Breast epithelium (tissue), 4 donors: ENCODE measurements around the gene CHPT1. TPM values are rescaled to one million over a fixed set of nuclear protein-coding genes. Genes with fewer than 3 reads are reported as not detected.
"Not testable (repeated sequence)": the region's sequence is repeated elsewhere in the genome, so short reads cannot be mapped to it uniquely, and the experiment has no call there.

ENCODE experiments used
- DNase-seq, 2 donors: peaks; one replicate each; pipeline ENCODE4 v3.0.0-alpha.2; 2019; ENCODE audit warnings: low spot score in 2 of 2
- H3K27ac ChIP-seq, 2 donors: fragments of 200-600 bp; sonication (generic) in 1 of 2; one replicate each; pipeline ENCODE4 v1.5.1; 2016 to 2019; ENCODE audit warnings: mild to moderate bottlenecking in 1 of 2
- H3K27me3 ChIP-seq, 2 donors: fragments of 200-600 bp; sonication (generic) in 1 of 2; one replicate each; pipeline versions ENCODE4 v1.5.1 to v1.6.0; 2017 to 2019; ENCODE audit warnings: control low read depth in 1 of 2, mild to moderate bottlenecking in 1 of 2
- H3K36me3 ChIP-seq: fragments of 200-600 bp; one replicate; pipeline ENCODE4 v1.5.1; 2019
- H3K4me1 ChIP-seq, 2 donors: fragments of 200-600 bp; sonication (generic); one replicate each; pipeline ENCODE4 v1.5.1; 2016 to 2019; ENCODE audit warnings: control low read depth in 1 of 2
- H3K4me3 ChIP-seq, 3 donors: fragments of 200-600 bp; sonication (generic); 1 replicate in 2 of 3; 2 replicates in 1 of 3; pipeline ENCODE4 v1.5.1; 2016 to 2019; ENCODE audit warnings: mild to moderate bottlenecking in 3 of 3, moderate library complexity in 2 of 3
- H3K9me3 ChIP-seq, 2 donors: fragments of 200-600 bp; sonication (generic) in 1 of 2; one replicate each; pipeline ENCODE4 v1.5.1; 2016 to 2019; ENCODE audit warnings: control low read depth in 1 of 2
- POLR2A ChIP-seq: fragments of 450-650 bp; IDR thresholded peaks from one replicate; pipeline ENCODE4 v1.6.1; 2016; ENCODE audit warnings: antibody characterized with exemption, mild to moderate bottlenecking, moderate library complexity
- POLR2AphosphoS5 ChIP-seq, 3 donors: sonication (generic); formaldehyde crosslinking; IDR thresholded peaks; one replicate each; pipeline ENCODE4 v1.6.1; 2017; ENCODE audit warnings: antibody characterized with exemption in 3 of 3
- intact Hi-C: fragments of 100-400 bp; cut with DNase I; formaldehyde crosslinking; loops from one replicate; pipeline ENCODE4 v1.15.1; 2023; ENCODE audit warnings: low total_unique reads
- total RNA-seq, 3 donors: library from RNA; depleted of rRNA; stranded (reverse); fragments of >200 nt; gene quantifications; one replicate each; pipeline ENCODE4 v1.1.0, GENCODE V29; 2016
- TF ChIP-seq, protein P1 (sequence below), 3 donors: fragments of 450-650 bp; IDR thresholded peaks; one replicate each; pipeline ENCODE4 v1.5.1; 2016 to 2017; ENCODE audit warnings: antibody characterized with exemption in 3 of 3, mild to moderate bottlenecking in 3 of 3, moderate library complexity in 3 of 3

The CHPT1 gene
- total RNA-seq, 3 donors from 2014 or later = 148 to 334 (median 278) TPM

DNA sequence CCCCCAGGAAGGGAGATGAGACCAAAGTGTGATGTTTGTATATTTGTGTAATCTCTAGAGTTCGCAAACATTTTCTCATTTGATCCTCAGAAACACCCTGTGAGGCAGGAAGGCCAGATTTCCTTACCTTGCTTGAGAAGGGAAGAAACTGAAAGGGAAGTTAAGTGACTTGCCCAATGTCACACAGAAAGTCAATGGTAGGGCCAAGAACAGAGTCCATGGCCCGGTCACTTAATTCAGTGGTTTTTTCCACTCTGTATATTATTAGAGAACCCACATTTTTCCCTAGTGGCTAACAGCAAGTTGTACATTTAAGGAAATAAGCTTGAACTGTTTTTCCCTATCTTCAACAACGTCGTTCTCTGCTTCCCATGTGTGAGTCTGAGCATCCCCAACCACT is 25.6 kb upstream of the CHPT1 start:
- Histone ChIP-seq H3K36me3 (no peaks in the 10 kb centered on the region), H3K27ac (no peak overlapping the region)
- intact Hi-C loops = loop anchor here (5.0 kb wide), 1 partner anchor 1595 kb away; no protein-coding TSS in a partner anchor

DNA sequence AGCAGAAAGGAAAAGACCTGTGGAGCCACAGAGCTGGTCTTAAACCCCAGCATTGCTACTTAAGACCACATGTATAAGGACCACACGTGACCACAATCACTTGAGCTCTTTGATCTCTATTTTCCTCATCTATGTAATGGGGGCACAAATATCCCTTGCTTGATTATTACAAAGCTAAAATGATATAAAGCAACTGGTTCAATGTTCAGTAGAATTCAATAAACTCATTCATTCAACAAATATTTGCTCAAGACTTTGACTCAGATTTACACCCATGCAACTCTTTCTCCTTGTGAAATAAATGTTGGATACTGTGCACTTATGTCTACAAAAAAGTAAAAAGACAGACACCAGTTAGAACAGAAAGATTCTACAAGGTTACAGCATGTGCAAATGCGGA is 21.9 kb upstream of the CHPT1 start:
- Histone ChIP-seq H3K9me3 (no peaks in the 10 kb centered on the region), H3K4me3 (no peak overlapping the region), H3K27ac (no peak overlapping the region), H3K4me1 (no peaks in the 10 kb centered on the region), H3K36me3 (no peaks in the 10 kb centered on the region), H3K27me3 (no peaks in the 10 kb centered on the region)
- no peak for DNase-seq
- TF ChIP-seq POLR2A = no peak
- TF ChIP-seq POLR2AphosphoS5 (IDR thresholded peaks at IDR 0.05) = no peak
- TF ChIP-seq, protein P1, sequence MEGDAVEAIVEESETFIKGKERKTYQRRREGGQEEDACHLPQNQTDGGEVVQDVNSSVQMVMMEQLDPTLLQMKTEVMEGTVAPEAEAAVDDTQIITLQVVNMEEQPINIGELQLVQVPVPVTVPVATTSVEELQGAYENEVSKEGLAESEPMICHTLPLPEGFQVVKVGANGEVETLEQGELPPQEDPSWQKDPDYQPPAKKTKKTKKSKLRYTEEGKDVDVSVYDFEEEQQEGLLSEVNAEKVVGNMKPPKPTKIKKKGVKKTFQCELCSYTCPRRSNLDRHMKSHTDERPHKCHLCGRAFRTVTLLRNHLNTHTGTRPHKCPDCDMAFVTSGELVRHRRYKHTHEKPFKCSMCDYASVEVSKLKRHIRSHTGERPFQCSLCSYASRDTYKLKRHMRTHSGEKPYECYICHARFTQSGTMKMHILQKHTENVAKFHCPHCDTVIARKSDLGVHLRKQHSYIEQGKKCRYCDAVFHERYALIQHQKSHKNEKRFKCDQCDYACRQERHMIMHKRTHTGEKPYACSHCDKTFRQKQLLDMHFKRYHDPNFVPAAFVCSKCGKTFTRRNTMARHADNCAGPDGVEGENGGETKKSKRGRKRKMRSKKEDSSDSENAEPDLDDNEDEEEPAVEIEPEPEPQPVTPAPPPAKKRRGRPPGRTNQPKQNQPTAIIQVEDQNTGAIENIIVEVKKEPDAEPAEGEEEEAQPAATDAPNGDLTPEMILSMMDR (IDR thresholded peaks at IDR 0.05) = no peak
- intact Hi-C loops = no loop called here

More for the DNA sequence above, 25.6 kb upstream of the CHPT1 start:
- TF ChIP-seq POLR2AphosphoS5 (IDR thresholded peaks at IDR 0.05) = no peak
- no peak for TF ChIP-seq POLR2A
- TF ChIP-seq, protein P1 (IDR thresholded peaks at IDR 0.05) = no peak
- H3K4me3 ChIP-seq = no peak overlapping the region
- no peaks in the 10 kb centered on the region for H3K4me1 ChIP-seq
- DNase-seq = no peak
- no peaks in the 10 kb centered on the region for H3K27me3 ChIP-seq
- H3K9me3 ChIP-seq = no peaks in the 10 kb centered on the region

DNA sequence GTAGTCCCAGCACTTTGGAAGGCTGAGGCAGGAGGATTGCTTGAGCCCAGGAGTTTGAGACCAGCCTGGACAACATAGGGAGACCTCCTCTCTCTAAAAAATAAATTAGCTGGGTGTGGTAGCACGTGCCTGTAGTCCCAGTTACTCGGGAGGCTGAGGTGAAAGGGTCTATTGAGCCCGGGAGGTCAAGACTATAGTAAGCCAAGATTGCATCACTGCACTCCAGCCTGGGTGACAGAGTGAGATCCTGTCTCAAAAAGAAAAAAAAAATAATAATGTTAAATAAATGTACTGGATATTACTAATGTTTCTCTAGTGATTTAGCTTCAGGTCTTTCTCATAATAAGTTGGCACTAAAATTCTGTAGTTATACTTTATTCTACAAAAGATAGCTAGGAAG is 20.9 kb upstream of the CHPT1 start:
- H3K4me1 ChIP-seq, H3K27me3 ChIP-seq, H3K9me3 ChIP-seq, H3K36me3 ChIP-seq, H3K4me3 ChIP-seq, DNase-seq, intact Hi-C loops, H3K27ac ChIP-seq: not testable (repeated sequence)

DNA sequence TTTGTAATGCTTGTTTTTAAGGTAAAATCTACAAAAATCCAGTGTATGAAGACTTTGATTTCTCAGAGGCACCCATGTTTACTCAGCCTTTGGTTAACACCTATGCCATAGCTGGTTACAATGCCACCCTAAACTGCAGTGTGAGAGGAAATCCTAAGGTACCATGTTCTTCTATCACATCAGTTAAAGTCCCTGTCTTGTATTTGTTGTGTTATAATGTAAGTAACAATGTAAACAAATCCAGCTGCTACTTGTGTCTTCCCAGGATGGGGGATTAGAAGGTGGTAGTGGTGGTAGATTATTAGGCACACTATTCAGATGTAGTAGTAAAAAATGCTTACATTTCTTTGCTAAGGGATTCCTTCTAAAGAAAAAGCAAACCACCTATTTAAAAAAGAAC is 19.4 kb upstream of the CHPT1 start:
- Histone ChIP-seq H3K4me1 (no peaks in the 10 kb centered on the region), H3K36me3 (no peaks in the 10 kb centered on the region), H3K27ac (no peak overlapping the region), H3K4me3 (no peak overlapping the region), H3K27me3 (no peaks in the 10 kb centered on the region), H3K9me3 (no peaks in the 10 kb centered on the region)
- TF ChIP-seq POLR2AphosphoS5 (IDR thresholded peaks at IDR 0.05) = no peak
- DNase-seq = no peak
- intact Hi-C loops = no loop called here

DNA sequence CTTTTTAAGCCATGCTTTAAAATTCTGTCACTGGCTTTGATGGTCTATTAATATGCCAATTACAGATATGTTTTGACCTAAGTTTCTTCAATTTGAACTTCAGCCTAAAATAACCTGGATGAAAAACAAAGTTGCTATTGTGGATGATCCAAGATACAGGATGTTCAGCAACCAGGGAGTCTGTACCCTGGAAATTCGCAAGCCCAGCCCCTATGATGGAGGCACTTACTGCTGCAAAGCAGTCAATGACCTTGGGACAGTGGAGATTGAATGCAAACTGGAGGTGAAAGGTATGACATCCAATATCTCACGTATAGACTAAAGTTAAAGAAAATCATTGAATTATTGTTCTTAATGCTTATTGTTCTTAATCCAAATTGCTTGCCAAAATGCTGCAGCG is 17.2 kb upstream of the CHPT1 start:
- Histone ChIP-seq H3K36me3 (no peaks in the 10 kb centered on the region), H3K4me3 (no peak overlapping the region), H3K4me1 (no peaks in the 10 kb centered on the region), H3K27me3 (no peaks in the 10 kb centered on the region), H3K9me3 (no peaks in the 10 kb centered on the region), H3K27ac (no peak overlapping the region)
- TF ChIP-seq, protein P1 (IDR thresholded peaks at IDR 0.05) = no peak
- TF ChIP-seq POLR2AphosphoS5 (IDR thresholded peaks at IDR 0.05) (no peak), POLR2A (no peak)
- intact Hi-C loops = no loop called here
- DNase-seq = no peak

DNA sequence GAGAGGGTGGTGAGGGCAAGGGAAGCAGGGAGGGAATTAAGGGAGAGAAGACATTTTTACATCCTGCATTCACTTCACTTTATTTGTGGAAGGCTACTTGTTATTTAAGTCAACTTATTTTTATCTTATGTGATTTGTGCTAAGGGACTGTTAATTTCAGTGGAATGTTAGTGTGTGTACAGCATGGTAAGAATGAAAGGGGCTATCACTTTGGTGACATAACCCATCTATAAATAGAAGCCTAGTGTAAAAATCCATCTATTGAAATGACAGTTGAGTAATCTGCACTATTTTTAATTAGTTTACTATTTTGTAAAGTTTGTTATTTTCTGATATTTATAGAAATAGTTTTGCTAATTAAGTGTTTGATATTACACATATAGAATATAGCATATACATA is 16.8 kb upstream of the CHPT1 start:
- intact Hi-C loops = no loop called here
- TF ChIP-seq, protein P1 (IDR thresholded peaks at IDR 0.05) = no peak
- TF ChIP-seq POLR2AphosphoS5 (IDR thresholded peaks at IDR 0.05) = no peak
- TF ChIP-seq POLR2A = no peak
- Histone ChIP-seq H3K27ac (no peak overlapping the region), H3K27me3 (no peaks in the 10 kb centered on the region), H3K9me3 (no peaks in the 10 kb centered on the region), H3K4me1 (no peaks in the 10 kb centered on the region), H3K36me3 (no peaks in the 10 kb centered on the region), H3K4me3 (no peak overlapping the region)
- no peak for DNase-seq

DNA sequence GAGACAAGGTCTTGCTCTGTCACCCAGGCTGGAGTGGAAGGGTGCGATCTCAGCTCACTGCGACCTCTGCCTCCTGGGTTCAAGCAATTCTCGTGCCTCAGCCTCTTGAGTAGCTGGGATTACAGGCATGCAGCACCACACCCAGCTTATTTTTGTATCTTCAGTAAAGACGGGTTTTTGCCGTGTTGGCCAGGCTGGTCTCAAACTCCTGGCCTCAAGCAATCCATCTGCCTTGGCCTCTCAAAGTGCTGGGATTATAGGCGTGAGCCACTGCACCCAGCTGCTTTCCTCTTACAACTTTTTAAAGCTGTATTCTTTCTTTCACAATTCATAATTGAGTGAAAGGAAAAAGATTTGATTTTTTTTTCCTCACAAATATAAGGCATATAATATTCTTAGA is 15.8 kb upstream of the CHPT1 start:
- H3K36me3 ChIP-seq, H3K27ac ChIP-seq, H3K4me3 ChIP-seq, H3K9me3 ChIP-seq, intact Hi-C loops, DNase-seq, H3K4me1 ChIP-seq, H3K27me3 ChIP-seq: not testable (repeated sequence)
